Muscle of back (tissue), 11 donors: ENCODE measurements around the gene HMSD. TPM values are rescaled to one million over a fixed set of nuclear protein-coding genes. Genes with fewer than 3 reads are reported as not detected.

Experiments used
- DNase-seq, 3 donors: peaks; one replicate each; pipeline versions ENCODE4 v3.0.0 to v3.0.0-alpha.2; 2013
- polyA plus RNA-seq, 10 donors: library from polyadenylated mRNA; unstranded; fragments of 120-200 nt; gene quantifications; one replicate each; pipeline ENCODE4 v1.2.1, GENCODE V29; 2013; ENCODE audit not compliant: insufficient read length in 10 of 10

The HMSD gene
- polyA plus RNA-seq, 10 donors = 0.09 to 1.5 (median 0.50) TPM; not detected in 6

DNA sequence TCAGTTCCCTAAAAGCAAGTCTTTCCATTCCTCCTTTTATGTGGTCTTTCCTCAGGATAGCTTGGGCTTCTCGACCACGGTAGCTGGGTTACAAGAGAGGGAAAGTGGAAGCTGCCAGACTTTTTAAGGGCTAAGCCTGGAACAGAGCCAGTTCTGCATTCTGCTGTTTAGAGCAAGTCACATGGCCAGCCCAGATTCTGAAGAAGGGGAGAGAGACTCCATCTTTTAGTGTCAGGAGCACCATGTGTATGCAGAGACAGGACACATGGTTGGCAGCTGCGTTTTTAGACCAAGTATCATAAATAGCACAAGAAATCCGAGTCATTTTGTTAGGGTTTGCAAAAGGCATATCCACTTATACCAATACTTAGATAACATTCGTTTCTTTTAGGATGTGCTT is 4.7 kb downstream of the HMSD start:
- peak in 1 of 3 donors; percentile 19 for DNase-seq

DNA sequence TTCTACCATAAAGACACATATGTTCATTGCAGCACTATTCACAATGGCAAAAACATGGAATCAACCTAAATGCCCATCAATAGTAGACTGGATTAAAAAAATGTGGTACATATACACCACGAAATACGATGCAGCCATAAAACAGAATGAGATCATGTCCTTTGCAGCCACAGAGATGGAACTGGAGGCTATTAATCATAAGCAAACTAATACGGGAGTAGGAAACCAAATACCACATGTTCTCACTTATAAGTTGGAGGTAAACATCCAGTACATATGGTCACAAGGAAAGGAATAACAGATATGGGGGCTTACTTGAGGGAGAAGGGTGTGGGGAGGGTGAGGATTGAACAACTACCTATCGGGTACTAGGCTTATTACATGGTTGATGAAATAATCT is 7.7 kb downstream of the HMSD start:
- DNase-seq = no peak

DNA sequence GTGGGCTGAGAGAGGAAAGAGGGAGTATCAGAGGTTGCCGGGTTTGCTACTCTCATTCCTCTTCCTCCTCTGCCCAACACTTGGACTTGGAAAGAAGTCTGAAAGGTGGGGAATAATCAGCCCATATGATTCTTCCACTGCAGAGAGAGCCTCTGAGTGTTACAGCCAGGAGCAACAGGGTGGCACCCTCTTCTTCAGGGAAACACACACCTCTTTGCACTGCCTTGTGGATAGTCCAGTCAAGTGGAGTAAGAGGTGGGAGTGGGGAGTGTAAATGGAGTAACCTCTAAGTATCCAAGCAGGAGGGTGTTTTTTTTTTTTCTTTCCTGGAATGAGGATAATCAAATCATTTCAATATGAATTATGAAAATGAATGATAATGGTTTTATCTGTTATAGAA is 11.8 kb downstream of the HMSD start:
- no peak for DNase-seq

DNA sequence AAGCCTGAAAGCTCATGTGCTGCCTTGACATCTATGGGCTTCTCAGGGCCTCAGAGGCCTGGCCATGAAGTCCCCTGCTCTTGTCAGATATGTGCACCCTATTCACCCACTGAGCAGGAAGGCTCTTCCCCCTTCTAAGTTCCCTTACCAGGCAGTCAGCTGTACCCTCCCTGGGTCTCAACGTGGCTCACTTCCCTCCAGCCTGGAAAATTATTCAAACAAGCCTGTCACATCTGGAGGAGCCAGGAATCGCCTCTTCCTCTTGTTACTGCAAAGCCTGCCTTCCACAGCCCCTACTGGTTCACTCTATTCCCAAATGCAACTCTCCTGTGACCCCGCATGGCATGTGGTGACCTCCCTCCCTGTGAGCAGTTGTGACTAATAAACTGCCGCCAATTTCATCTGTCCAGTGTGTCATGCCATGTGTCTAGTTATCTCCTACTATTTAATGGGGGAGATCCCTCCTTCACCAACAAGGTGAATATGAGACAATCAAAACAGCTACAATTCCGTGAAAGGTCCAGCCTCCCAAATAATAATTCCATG is 12.4 kb downstream of the HMSD start:
- no peak for DNase-seq

DNA sequence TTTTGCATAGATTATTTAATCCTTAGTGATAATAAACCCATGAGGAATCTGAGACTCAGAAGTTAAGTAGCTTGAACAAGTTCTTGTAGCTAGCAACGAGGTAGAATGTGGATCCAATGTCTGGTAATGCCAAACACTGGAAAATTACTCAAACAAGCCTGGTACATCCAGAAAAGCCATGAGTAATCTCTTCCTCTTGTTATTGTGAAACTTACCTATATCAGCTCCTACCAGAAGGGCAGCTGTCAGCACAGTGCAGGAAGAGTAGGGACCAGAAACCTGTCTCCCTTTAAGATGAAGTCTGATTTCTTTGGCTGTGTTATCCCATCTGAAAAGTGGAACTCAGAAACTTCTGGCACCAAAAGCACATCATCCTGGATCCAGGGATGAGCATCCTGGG is 13.0 kb downstream of the HMSD start:
- no peak for DNase-seq

DNA sequence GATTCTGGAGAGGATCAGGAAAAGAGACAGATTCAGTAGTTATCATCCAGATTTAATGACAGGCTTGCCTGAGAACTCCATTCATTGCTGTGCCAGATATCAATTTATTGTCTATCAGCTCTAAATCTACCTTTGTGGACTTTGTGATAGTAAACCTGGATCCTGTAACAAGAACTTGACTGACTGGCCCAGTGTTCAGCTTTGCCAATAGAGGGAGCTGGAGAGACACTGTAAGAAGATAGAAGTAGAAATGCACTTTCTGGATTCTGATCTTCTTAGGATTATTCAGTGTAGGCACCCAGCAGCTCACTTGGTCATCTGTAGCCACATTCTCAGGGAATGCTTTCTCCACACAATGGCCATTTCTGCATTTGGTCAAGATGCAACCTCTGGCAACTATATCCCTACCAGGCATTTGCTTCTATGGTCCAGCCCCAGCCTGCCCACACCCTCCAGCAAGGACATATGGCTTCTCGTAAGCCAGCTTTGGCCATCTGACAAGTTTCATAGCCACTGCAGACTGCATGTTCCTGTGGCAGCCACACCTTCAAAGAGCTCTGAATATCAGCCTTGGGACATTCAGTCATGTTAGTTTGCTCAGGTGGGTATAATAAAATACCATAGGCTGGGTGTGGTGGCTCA is 14.6 kb downstream of the HMSD start:
- peak in 1 of 3 donors; percentile 30 for DNase-seq

DNA sequence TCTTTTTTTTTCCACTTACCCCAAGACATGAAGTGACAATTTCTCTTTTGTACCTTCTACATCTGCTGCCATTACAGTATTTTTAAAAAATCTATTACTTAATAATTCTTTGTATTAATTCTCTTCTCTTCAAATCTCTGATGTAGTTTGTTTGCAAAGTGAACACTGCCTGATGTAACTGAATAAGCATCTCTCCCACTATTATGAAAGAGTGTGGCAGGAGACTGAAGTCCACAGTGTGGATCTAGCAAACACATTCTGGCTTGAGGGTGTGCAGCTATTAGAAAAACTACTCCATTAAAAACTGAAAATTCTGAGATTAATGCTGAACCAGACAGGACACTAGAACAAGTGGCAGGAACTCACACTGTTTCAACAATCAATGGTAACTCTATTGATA is 15.8 kb downstream of the HMSD start:
- no peak for DNase-seq

DNA sequence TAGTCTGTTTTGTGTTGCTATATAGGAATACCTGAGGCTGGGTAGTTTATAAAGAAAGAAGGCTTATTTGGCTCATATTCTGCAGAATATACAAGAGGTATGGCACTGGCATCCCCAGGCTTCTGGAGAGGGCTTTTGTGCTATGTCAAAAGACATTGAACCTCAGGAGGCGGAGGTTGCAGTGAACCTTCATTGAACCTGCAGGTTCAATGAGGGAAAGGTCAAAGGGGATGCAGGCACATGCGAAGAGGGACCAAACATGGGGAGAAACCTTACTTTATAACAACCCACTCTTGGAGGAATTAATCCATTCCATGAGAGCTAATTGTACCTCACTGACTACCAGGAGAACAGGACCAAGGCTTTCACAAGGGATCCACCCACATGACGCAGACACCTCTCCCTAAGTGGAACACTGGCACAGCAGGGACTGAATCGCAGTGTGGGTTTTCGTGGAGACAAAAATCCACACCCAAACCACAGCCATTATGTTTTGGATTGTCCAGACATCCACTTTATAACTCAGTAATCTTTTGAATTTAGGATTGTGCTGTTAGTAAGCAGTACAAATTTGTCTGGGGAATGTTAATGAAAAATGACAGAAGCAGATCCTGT is 16.7 kb downstream of the HMSD start:
- DNase-seq = no peak

DNA sequence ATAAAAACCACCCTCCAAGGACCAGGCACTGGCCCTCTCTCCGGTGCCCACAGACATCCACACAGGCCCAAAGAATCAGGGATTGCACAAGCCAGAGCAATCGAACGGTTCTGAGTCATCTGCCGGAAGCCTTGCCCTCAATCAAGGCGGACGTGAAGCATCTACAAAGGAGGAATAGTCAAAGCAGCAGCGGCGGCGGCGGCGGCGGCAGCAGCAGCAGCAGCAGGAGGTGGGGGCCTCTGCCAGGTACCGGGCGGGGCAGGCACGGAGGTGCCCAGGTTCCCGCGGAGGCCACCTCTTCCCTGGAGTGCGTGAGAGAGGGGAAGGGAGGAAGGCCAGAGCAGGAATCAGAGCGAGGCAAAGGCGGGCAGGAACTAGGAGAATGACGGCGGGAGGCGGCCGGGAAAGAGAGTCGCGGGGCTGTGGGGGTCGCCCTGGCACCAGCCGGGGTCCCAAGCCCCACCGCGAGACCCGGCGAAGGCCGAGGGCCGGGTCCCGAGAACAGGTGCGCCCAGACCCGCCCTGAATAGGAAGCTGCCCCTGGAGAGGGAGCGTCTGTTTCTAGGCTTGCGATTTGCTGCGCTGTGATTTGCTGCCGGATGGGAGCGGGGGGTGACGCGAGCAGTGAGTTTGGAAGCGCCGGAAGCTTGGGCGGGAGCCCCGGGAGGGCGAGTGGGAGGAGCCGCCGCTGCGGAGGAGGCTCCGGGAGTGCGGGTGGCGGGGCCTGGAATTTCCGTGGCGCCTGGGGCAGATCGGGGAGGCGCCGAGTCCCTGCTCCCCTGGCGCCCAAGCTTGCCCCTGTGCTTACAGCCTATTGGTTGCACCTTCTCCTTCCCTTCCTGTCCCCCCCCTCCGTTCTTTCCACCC is 21.1 kb downstream of the HMSD start, which contains the start of gene SERPINB8:
TSS of gene SERPINB8 (plus strand) at position 140 of the 867 bp plus-strand sequence. CDS start 8,228 bp downstream, outside the sequence.
- peak; percentile 91 to 95 (median 93) for DNase-seq

DNA sequence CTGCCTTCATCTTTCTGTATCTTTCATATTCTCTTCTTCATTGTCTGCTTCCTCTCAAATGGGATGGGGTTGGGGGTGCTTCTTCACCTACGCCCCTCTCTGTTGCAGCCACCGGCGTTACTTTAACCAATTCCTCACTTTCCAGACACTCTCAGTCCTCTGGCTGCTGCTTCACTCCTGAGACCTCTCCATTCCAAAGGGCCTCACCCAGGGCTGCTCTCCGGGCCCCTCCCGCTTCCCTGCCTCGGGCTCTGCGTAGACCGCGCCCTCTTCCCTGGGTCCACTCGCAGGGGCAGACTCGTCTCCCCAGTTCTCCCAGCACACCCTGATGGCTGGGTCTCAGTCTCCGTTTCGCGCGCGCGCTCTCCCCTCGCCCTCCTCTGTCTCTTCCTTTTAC is 21.7 kb downstream of the HMSD start:
- DNase-seq = no peak

DNA sequence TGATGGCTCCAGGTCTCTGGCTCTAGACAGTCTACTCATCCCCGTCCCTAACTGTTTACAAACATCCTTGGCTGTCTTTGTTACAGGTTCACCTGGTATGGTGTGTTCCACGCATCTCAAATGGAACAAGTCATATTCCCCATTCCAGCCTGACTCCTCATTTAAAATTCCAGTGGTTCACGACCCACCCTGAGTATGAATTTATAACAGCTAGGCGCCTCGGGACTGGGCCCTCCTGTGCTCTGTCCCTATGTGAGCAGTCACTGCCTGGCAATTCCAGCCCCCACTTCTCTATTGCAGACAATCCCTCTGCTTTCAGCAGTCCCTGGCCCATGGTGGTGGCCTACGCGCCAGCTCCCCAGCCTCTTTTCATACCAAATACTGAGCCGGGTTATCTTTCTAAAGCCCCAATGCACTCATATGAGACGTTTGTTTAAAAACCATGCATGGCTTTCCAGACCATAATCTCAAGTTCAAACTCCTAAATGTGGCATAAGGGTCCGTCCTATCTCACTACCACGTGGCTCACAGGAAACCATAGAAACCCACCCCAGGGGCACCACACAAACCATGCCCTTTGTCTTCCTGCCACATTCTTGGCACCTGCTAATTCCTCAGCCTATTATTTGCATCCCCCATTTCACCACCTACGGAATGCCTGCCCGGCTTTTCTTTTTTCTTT is 22.4 kb downstream of the HMSD start:
- DNase-seq = no peak

DNA sequence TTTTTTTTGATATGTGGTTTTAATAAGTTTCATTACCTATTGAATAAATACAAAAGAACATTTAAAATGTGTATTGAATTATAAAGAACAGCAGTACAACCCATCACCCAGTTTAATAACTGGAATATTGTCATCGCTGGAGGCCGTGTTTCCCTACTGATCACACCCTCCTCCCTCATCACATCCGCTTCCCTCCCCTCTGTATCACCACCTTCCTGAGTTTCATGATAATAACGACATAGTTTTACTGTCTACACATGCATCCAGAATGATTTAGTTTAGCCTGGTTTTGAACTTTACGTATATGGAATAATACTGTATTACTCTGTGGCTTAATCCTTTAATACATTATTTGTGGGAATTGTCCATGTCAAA is 22.9 kb downstream of the HMSD start:
- DNase-seq = no peak

DNA sequence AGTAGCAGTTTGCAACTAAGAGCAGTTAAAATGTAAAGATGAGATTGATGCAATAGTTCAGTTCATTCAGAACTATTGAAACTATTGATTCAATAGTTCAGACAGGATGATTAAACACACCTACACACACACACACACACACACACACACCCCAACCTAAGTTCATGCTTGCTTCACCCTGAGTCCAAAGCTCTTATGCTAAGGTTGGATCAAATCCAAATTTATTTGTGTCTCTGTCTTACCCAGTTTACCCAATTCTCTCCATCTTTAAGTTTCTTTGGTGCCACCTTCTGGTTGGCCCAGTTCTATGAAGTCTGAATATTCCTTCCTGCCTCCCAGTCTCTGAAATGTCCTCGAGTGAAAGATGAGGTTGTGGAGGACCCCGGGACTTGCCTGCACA is 25.9 kb downstream of the HMSD start:
- no peak for DNase-seq

DNA sequence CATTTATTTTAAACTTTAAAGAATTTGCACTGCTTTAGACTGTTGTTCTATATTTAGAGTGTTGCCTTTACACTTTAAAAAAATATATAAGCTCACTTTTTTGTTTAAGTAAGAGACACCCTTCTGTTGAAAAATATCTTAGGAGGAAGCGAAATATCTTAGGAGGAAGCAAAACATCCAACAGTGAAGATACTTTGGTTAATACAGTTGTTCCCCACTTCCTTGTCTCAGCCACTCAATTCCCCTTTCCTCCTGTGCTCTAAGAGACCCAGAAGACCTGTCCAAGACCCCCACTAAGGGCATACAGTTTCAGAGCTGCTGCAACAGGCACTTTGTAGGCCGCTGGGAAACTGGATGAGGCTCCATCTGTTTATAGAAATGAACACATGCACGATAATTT is 26.5 kb downstream of the HMSD start:
- DNase-seq = no peak

DNA sequence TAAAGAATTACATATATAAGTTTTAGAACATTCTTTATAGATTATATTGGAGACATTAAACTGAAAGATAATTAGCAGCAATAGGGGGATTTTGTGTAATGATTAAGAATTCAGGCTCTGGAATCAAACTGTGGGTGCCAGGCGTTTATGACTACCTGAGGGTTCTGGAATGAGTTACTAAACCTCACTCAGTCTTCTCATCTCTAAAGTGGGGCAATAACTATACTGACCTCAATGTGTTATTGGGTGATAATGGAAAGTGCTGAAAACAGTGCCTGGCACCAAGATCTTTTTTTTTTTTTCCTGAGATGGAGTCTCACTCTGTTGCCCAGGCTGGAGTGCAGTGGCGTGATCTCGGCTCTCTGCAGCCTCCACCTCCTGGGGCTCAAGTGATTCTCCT is 27.9 kb downstream of the HMSD start:
- DNase-seq = no peak

DNA sequence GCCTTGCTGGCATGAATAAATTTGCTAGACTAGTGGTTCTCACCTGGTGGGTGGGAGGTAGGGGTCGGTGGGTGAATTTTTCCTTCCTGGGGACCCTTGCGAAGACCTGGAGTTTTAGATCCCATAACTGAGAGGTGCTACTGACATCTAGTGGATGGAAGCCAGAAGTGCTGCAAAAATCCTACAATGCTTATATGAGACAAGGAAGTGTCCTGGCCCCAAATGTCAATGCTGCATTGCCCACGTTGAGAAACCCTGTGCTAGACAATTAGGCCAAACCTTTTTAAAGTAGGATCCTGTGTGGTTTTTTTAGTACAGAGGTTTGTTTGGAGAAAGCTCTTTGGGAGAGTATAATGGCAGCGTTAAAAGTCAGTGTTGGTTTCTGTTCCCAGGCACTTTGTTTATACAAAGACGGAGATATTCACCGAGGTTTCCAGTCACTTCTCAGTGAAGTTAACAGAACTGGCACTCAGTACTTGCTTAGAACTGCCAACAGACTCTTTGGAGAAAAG is 30.4 kb downstream of the HMSD start:
- peak; percentile 54 to 78 (median 65) for DNase-seq

DNA sequence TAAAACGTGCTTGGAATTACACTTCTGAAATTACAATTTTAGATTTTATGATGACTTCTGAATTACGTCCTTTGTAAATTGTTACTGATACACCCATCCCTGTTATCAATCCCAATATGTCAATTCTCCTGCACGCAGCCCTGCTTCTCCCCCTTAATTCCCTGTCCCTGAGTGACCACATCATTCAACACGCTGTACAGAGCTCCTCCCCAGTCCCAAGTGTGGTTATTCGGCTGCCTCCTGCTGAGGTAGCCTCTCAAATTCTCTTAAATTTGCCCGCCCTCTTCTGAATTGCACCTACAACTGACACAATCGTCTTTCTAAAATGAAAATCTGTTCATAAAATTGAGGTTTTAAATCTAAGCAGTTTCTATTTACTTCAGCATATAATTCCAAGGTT is 30.9 kb downstream of the HMSD start:
- no peak for DNase-seq

DNA sequence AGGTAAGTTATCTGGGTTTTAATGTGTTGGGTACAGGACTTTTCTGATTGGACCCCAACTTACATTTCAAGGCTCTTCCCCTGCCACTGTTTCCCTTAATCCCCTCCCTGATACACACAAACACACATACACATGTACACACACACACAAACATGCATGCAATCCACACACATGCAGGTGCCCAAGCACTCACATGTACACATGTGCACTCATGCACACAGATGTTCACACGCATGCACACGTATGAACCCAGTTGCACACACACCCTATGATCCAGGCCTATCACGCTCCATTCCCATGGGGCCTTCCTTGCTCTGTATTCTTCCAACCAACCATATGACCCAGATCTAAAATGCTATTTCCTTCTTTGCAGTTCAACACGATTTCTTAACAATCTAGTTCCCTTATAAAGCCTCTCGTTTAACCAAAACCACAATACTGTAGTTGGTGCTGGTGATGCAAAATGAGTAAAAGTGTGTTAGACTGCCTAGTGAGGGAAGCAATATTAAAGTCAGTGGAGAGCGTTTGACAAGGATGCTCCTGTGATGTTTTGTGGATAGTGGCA is 31.9 kb downstream of the HMSD start:
- DNase-seq = no peak

DNA sequence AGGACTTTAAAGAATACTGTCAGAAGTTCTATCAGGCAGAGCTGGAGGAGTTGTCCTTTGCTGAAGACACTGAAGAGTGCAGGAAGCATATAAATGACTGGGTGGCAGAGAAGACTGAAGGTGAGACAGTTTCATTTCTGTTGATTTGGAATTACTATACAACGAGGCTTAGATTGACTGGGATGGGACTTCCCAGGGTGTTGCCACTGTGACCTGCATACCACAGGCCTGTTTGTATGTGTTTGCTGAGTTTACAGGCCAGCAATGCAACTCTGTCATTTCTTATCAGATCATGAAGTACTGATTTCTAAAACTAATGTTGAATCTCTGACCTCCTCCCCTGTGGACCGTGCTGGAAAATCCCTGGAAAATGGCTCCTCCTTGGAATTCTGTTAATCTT is 32.6 kb downstream of the HMSD start:
- no peak for DNase-seq

DNA sequence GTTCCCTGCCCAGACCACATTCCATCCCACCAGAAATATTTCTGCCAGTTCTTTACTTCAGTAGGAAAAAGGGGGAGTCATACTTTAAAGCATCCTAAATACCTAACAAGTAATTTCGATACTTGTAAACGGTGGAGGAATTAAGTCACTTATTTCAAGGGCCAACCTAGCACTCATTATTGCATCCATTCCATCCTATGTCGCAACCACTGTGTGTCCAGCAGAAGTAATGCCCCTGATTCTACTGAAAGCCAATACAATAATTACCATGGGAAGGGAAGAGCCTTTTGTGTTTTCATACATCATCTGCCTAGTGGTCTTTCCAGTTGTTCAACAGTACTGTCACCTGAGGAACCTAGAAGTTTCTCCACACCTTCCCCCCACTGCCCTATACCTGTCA is 33.3 kb downstream of the HMSD start:
- no peak for DNase-seq

DNA sequence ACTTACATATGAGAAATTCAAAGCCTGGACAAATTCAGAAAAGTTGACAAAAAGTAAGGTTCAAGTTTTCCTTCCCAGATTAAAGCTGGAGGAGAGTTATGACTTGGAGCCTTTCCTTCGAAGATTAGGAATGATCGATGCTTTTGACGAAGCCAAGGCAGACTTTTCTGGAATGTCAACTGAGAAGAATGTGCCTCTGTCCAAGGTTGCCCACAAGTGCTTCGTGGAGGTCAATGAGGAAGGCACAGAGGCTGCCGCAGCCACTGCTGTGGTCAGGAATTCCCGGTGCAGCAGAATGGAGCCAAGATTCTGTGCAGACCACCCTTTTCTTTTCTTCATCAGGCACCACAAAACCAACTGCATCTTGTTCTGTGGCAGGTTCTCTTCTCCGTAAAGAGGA is 37.8 kb downstream of the HMSD start:
- no peak for DNase-seq

DNA sequence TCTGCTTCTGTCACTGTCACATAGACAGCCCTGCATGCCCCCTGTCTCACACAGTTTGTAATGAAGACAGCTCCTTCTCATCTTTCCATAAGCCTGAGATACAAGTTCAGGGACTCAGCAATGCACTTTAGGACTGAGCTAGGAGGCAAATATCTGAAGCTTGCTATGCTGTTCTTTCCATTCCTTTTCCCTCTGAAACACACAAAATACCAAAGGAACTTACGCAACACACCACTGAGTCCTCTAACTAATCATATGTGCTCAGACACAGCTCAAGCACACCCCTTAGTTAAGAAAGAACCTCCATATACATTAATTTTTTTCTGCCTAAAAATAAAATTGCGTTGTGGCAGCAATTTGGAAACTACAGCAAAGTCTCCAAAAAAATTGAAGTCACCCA is 38.6 kb downstream of the HMSD start:
- DNase-seq = no peak
